GM06990 (cell line): ENCODE results near the gene PCLO.

Source experiments
- DNase-seq: peaks from one replicate; pipeline ENCODE4 v3.0.0-alpha.2; 2011; ENCODE audit not compliant: insufficient read length; ENCODE audit errors: extremely low read depth
- H3K27me3 ChIP-seq: replicated peaks from 2 replicates; pipeline ENCODE4 v1.6.0; 2011; ENCODE audit warnings: low read length; ENCODE audit not compliant: control insufficient read depth, insufficient read depth
- H3K36me3 ChIP-seq: 2 replicates; pipeline ENCODE4 v1.5.1; 2011; ENCODE audit warnings: low read length; ENCODE audit not compliant: control insufficient read depth, insufficient read depth
- H3K4me3 ChIP-seq: replicated peaks from 2 replicates; pipeline ENCODE4 v1.5.1; 2011; ENCODE audit warnings: low read depth, mild to moderate bottlenecking, control low read depth, low read length
- TF ChIP-seq, protein P1 (sequence below): IDR thresholded peaks from 2 replicates; pipeline ENCODE4 v1.5.1; 2011; ENCODE audit warnings: low read length, control low read depth, mild to moderate bottlenecking, inconsistent platforms; ENCODE audit not compliant: insufficient read depth, poor library complexity, severe bottlenecking

Gene PCLO

DNA sequence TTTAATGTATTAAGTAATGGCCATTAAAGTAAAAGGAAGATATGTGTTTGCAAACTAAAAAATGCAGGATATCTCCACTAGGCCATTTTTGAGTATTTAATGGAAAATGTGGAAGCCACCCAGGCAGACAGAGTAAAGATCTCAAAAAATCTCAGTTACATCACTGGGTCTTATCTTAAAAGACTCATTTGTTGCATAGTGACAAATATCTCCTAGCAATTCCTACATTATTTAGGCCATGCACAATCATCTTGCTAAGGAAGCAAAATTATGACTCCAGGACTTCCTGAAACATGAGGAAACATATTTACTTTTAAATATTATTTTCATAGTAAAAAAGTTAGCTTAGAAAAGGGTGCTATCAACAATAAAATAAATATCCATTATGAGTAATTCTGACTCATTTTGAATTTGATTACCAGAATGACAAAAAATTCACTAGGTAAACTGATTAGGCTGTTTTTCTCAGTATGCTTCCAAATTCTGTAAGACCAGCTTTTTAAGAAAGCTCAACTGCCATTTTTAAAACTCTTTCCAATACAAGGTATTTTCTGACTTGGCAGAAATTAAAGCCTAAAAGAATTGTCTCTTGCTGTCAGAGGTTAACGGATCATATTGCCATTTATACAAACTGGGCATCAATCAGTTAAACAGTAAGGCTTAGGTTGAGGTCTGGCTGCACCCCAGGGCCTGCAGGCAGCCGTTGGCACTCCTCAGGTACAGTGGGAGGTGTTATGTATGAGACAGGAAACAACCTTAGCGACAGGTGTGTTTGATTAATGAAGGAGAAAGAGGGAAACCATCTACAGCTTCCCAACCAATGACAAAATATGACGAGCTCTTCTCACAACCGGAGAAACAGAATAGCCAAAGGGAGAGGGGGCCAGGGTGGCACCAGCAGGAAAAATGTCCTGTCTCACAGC, 31.8 kb downstream of the PCLO start:
- no peak overlapping the region for H3K4me3 ChIP-seq
- no peak for DNase-seq
- H3K36me3 ChIP-seq = no peaks in the 10 kb centered on the region
- H3K27me3 ChIP-seq = no peaks in the 10 kb centered on the region
- TF ChIP-seq, protein P1, sequence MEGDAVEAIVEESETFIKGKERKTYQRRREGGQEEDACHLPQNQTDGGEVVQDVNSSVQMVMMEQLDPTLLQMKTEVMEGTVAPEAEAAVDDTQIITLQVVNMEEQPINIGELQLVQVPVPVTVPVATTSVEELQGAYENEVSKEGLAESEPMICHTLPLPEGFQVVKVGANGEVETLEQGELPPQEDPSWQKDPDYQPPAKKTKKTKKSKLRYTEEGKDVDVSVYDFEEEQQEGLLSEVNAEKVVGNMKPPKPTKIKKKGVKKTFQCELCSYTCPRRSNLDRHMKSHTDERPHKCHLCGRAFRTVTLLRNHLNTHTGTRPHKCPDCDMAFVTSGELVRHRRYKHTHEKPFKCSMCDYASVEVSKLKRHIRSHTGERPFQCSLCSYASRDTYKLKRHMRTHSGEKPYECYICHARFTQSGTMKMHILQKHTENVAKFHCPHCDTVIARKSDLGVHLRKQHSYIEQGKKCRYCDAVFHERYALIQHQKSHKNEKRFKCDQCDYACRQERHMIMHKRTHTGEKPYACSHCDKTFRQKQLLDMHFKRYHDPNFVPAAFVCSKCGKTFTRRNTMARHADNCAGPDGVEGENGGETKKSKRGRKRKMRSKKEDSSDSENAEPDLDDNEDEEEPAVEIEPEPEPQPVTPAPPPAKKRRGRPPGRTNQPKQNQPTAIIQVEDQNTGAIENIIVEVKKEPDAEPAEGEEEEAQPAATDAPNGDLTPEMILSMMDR = no peak

DNA sequence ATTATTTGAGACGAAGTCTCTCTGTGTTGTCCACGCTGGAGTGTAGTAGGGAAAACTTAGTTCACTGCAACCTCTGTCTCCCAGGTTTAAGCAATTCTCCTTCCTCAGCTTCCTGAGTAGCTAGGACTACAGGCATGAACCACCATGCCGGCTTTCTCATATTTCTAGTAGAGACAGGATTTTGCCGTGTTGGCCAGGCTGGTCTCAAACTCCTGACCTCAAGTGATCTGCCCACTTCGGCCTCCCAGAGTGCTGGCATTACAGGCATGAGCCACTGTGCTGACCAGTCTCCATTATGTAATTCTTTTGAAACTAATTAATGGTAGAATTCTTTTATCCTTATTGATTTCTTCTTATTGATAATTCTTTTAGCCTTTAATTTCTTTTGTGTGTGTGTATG, 32.5 kb downstream of the PCLO start:
- no peaks in the 10 kb centered on the region for H3K36me3 ChIP-seq
- TF ChIP-seq, protein P1 = no peak
- no peak for DNase-seq
- H3K4me3 ChIP-seq = no peak overlapping the region
- no peaks in the 10 kb centered on the region for H3K27me3 ChIP-seq

DNA sequence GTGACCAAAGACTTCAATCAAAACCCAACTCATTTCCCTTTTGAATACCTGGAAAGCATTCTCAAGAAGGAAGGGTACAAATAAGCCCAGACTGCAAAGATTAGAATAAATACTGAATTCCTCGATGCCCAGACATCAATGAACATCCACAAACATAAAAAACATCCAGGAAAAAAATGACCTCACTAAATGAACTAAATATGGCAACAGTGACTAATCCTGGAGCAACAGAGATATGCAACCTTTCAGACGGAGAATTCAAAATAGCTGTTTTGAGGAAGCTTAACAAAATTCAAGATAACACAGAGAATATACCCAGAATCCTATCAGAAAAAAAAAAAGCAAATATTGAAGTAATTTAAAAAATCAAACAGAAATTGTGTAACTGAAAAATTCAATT, 43.2 kb downstream of the PCLO start:
- no peak for DNase-seq
- TF ChIP-seq, protein P1 = no peak
- H3K4me3 ChIP-seq = no peak overlapping the region
- no peaks in the 10 kb centered on the region for H3K27me3 ChIP-seq
- H3K36me3 ChIP-seq = no peaks in the 10 kb centered on the region

DNA sequence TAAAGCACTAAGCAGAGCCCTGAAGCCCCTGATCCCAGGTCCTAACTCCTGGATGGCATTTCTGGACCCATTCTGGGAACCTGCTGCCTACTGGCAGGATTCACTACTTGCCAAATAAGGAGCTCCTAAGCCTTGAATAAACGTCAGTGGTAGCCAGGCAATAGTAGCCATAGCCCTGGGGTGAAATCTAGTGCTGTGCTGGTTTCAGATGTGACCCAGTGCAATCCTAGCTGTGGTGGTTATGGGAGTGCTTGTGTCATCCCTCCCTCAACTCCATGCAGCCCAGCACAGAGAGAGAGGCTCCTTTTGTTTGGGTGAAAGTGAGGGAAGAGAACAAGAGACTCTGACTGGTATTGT, 43.7 kb downstream of the PCLO start:
- TF ChIP-seq, protein P1 = no peak
- H3K36me3 ChIP-seq = no peaks in the 10 kb centered on the region
- no peaks in the 10 kb centered on the region for H3K27me3 ChIP-seq
- no peak overlapping the region for H3K4me3 ChIP-seq
- no peak for DNase-seq

DNA sequence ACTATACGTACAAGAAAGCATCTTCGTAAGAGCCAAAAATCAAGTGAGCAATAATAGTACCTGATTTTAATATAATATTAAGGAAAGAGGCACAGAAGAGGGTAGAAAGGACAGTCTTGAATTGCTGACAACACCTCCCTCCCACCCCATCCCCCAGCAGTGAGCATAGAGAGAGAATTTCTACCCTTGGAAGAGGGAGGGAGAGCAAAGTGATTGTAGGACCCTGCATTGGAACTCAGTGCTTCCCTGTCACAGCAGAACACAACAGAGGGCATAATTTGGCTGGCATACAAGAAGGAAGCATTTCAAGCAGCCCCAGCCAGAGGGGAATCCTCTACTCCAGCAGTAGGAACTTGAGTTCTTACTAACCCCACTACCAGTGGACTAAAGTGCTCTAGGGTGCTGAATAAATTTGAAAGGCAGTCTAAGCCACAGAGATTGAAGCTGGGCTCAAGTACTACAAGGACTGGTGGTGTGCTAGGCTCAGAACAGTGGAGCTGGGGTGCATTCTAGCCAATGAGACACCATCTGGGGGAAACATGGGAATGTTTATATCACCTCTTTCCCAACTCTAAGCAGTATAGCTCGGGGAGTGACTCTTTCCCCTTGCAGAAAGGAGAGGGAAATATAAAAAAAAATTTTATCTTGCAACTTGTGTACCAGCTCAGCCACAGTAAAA, 44.2 kb downstream of the PCLO start:
- H3K4me3 ChIP-seq = no peak overlapping the region
- no peaks in the 10 kb centered on the region for H3K36me3 ChIP-seq
- DNase-seq = no peak
- H3K27me3 ChIP-seq = no peaks in the 10 kb centered on the region
- TF ChIP-seq, protein P1 = no peak
